ENCODE results near the gene FSCN2.
"Not testable (repeated sequence)": the region's sequence is repeated elsewhere in the genome, so short reads cannot be mapped to it uniquely, and the experiment has no call there.

The FSCN2 gene

GRCh38 chr17:81526662-81527571, 1.3 kb upstream of the FSCN2 start:
- no peak for DNase-seq

GRCh38 chr17:81528384-81528650, 140 bp downstream of the FSCN2 start:
- DNase-seq, result no peak

GRCh38 chr17:81528651-81529436, 667 bp downstream of the FSCN2 start:
- DNase-seq, result no peak

GRCh38 chr17:81529437-81529803, 1.2 kb downstream of the FSCN2 start:
- no peak for DNase-seq

- DNase-seq, result not testable (repeated sequence)
These were observed 2.8 kb downstream of the FSCN2 start for GRCh38 chr17:81531013-81531412.

GRCh38 chr17:81531998-81532404, 3.8 kb downstream of the FSCN2 start:
- not testable (repeated sequence) for DNase-seq

- DNase-seq, result no peak
These were observed 4.5 kb downstream of the FSCN2 start for GRCh38 chr17:81532490-81533287.

- DNase-seq, result peak in 1 of 2 experiments; percentile 40
These were observed 5.4 kb downstream of the FSCN2 start for GRCh38 chr17:81533339-81534141.

GRCh38 chr17:81534157-81535006, 6.2 kb downstream of the FSCN2 start:
- DNase-seq, result no peak

- DNase-seq, result no peak
These were observed 6.8 kb downstream of the FSCN2 start for GRCh38 chr17:81535007-81535328.

GRCh38 chr17:81535480-81536298, 7.5 kb downstream of the FSCN2 start:
- DNase-seq, result no peak

- DNase-seq, result no peak
These were observed 8.4 kb downstream of the FSCN2 start for GRCh38 chr17:81536299-81537290.

GRCh38 chr17:81537343-81537855, 9.2 kb downstream of the FSCN2 start:
- DNase-seq, result no peak

- DNase-seq, result no peak
These were observed 9.8 kb downstream of the FSCN2 start for GRCh38 chr17:81537856-81538555.

GRCh38 chr17:81538651-81539570, 10.7 kb downstream of the FSCN2 start:
- no peak for DNase-seq

GRCh38 chr17:81539571-81539900, 11.4 kb downstream of the FSCN2 start:
- no peak for DNase-seq

- no peak for DNase-seq
These were observed 11.9 kb downstream of the FSCN2 start for GRCh38 chr17:81539961-81540675.

All from Kasumi-1 (cell line).